HL-60/S4 treated with retinoic acid at 250 ng/mL for 4 days and 3 days (cell line): ENCODE data around the gene GLRA2.

Experiments used
- in situ Hi-C: fragments of 300-500 bp; cut with MboI; formaldehyde crosslinking; loops from 2 replicates; pipeline ENCODE4 v1.7.0; 2022; ENCODE audit warnings: low sequenced_read_pairs

Gene GLRA2

DNA sequence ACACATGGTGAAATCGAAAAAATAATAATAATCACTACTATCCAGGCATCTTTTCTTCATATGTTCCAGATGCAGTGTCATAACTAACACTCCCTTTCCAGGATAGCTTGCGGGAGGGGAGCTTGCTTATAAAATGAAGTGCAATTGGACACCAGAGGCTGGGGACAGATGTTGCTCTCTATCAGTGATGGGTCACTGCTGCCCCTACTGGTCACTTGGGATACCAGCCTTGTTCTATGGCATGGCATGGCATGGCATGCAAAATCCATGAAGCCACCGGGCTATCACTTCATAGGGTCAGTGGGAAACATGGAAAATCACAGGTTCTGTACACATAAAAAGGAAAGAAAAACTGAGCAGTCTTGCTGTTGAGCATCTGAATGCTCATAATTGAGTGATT lies 168.1 kb downstream of the GLRA2 start:
- in situ Hi-C loops, result no loop called here

DNA sequence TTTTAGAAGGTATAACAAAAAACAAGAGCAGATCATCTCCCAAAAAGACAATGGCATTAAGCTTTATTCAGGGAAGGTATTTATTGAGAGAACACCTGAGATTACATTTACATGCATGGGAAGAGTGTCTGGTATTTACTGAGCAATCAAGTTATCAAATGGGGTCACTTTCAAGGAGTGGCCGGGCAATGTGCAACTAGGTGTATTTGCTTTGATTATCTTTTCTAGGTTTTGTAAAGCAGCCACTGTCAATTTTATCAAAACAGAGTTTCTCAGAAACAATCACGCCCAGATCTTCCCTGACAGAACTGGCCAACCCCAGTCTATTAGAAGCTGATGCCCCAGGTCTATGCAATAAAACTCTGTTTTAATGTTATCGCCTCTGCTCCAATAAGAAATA lies 169.5 kb downstream of the GLRA2 start:
- in situ Hi-C loops, result no loop called here

GRCh38 chrX:14700982-14701381 lies 171.6 kb downstream of the GLRA2 start:
- in situ Hi-C loops, result no loop called here

DNA sequence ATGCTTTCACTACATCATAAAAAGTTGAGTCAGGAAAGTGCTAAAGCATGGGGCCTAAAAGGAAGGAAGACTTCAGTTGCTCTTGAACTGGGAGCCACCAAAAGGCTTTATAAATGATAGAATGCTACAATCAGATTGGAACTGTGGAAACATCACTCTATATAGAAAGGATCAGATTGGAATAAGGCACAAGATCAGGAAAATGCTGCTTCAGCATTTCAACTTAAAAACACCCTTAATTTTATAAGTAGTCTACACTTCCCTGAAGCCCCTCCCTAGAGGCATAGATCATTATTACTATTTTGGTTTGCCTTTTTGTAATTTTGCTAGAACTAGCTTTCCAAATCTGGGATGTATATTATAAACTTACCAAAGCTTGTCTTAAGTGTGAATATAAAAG lies 172.8 kb downstream of the GLRA2 start:
- in situ Hi-C loops, result no loop called here

GRCh38 chrX:14712096-14712495 lies 182.8 kb downstream of the GLRA2 start:
- in situ Hi-C loops, result no loop called here

DNA sequence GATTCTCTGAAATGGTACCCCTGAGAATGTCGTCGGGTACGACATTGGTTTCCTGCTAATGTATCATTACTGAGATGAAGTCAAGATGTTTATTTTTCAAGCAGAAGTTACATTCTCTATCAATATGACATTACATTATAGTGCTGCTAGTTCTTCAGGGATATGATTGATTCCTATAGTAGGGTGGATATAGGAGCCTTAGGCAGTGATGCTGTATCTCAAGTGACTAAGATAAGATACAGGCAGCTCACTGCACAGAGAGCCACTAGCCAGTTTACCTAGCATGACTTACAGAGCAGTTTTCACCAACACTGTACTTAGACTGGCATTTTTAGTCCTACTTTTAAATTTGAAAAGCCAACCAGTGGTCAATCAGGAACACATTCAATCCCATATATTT lies 188.6 kb downstream of the GLRA2 start:
- in situ Hi-C loops, result no loop called here

- in situ Hi-C loops, result no loop called here
Measured at GRCh38 chrX:14718403-14718802, 189.1 kb downstream of the GLRA2 start.

GRCh38 chrX:14729058-14729457 lies 199.7 kb downstream of the GLRA2 start:
- in situ Hi-C loops, result no loop called here

DNA sequence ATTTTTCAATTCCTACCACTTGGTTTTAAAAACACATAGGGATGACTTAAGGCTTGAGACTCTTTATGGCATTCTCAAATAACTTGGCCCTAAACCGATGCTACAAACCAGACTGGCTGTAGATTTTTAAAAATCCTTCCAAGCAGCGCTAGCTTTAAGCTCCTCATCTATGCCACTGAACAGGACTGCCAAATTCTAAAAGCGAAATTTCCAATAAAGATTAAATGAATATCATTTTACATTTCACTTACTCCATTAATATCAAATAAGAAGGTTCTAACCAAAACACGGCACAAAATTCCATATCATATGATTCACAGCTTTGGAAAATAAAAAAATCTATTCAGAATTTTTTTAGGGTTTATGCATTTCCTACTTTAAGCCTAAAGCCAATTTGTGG lies 209.3 kb downstream of the GLRA2 start:
- in situ Hi-C loops, result no loop called here

GRCh38 chrX:14753441-14753840 lies 224.1 kb downstream of the GLRA2 start:
- in situ Hi-C loops, result no loop called here

- in situ Hi-C loops, result no loop called here
Measured at GRCh38 chrX:14758029-14758491, 228.7 kb downstream of the GLRA2 start.

DNA sequence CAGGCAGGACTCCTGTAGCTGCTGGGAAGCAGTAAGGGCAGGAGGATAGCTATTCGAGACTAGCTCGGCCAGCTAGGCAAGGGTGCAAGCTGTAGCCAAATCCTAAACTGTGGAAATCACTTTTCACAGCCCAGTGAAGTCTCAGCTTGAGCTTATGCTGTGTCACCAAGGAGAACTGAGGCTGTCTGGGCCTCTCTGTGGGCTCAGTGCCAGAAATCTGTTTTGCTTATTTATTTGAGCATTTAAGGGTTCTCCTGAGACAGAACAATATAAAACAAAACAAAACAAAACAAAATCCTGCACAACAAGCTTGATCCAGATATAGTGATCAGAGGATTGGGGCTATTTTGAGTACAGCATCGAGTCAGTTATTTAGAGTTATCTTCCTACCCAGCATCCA lies 246.1 kb downstream of the GLRA2 start:
- in situ Hi-C loops, result no loop called here

DNA sequence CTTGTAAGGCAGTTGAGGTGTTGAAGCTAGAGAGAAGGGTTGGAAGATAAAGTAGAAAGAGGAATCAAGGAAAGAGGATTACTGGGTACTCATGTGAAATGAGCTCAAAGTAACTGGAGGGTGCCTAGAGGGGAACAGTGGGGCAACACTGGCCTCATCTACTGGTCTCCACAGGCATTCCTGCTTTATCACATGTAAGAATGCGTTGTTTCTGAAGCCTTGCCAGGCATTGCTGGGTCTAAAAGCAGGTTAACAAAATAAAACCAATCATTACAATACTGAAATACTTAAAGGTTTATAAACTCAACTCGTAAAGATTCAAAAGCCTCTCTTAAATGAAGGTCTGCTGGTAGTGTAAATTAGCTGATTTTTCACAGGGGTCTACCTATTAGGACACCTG lies 247.6 kb downstream of the GLRA2 start:
- in situ Hi-C loops, result no loop called here

- in situ Hi-C loops, result no loop called here
Measured at GRCh38 chrX:14777525-14777924, 248.2 kb downstream of the GLRA2 start.

DNA sequence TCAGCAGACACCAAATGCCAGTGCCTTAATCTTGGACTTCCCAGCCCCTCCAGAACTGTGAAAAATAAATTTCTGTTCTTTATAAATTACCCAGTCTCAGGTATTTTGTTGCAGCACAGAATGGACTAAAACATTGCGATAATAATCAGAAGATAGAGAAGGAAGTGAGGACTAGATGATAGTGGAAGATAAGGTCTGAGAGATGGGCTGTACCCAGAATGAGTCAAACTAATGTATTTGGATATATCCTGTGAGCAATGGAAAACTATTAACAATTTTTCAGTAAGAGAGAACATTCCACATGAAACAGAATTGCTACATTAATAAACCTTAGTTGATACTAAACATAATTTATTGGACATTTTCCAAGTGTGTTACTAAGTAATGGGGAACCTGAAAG lies 250.2 kb downstream of the GLRA2 start:
- in situ Hi-C loops, result no loop called here
